ENCODE results near the gene WDR55. TPM values are rescaled to one million over a fixed set of nuclear protein-coding genes. Genes with fewer than 3 reads are reported as not detected.
"Not testable (repeated sequence)": the region's sequence is repeated elsewhere in the genome, so short reads cannot be mapped to it uniquely, and the experiment has no call there.

The WDR55 gene
- total RNA-seq, 3 donors from 2014 or later = 20.0 to 25.6 (median 25.3) TPM

GRCh38 chr5:140634103-140634502 is 30.6 kb upstream of the WDR55 start:
- peak overlapping the region in 1 of 2 donors; percentile 84 for H3K27ac ChIP-seq

GRCh38 chr5:140635291-140636257 is 29.1 kb upstream of the WDR55 start:
- Histone ChIP-seq H3K36me3 (no peaks in the 10 kb centered on the region), H3K9me3 (no peaks in the 10 kb centered on the region), H3K4me1 (peaks cover 0 to 6% of the 10 kb centered on the region in 2 donors), H3K27ac (no peak overlapping the region), H3K27me3 (no peaks in the 10 kb centered on the region), H3K4me3 (no peak overlapping the region)
- TF ChIP-seq POLR2AphosphoS5 (IDR thresholded peaks at IDR 0.05) (no peak), CTCF (IDR thresholded peaks at IDR 0.05) (no peak), POLR2A (IDR thresholded peaks at IDR 0.05) (no peak)
- no peak for DNase-seq (ENCODE audit: low spot score in 2 of 2)
- intact Hi-C loops (cut with DNase I; ENCODE audit: low total_unique reads) = loop anchor here (5.0 kb wide), 1 partner anchor 78 kb away; the partner anchor contains the start of gene SRA1

More at GRCh38 chr5:140634103-140634502, 30.6 kb upstream of the WDR55 start:
- intact Hi-C loops (cut with DNase I; ENCODE audit: low total_unique reads) = no loop called here
- no peaks in the 10 kb centered on the region for H3K27me3 ChIP-seq
- H3K4me3 ChIP-seq = no peak overlapping the region
- H3K36me3 ChIP-seq = no peaks in the 10 kb centered on the region
- no peak for DNase-seq (ENCODE audit: low spot score in 2 of 2)
- TF ChIP-seq CTCF (IDR thresholded peaks at IDR 0.05) = no peak
- H3K4me1 ChIP-seq = peaks cover 0 to 6% of the 10 kb centered on the region in 2 donors
- H3K9me3 ChIP-seq = no peaks in the 10 kb centered on the region

- DNase-seq (ENCODE audit: low spot score in 2 of 2) = no peak
- Histone ChIP-seq H3K27me3 (no peaks in the 10 kb centered on the region), H3K36me3 (no peaks in the 10 kb centered on the region), H3K9me3 (no peaks in the 10 kb centered on the region), H3K4me3 (no peak overlapping the region), H3K27ac (no peak overlapping the region), H3K4me1 (peaks cover 6 to 10% of the 10 kb centered on the region in 2 donors)
- TF ChIP-seq POLR2A (IDR thresholded peaks at IDR 0.05) (no peak), POLR2AphosphoS5 (IDR thresholded peaks at IDR 0.05) (no peak), CTCF (IDR thresholded peaks at IDR 0.05) (no peak)
- intact Hi-C loops (cut with DNase I; ENCODE audit: low total_unique reads) = loop anchor here (5.0 kb wide), 1 partner anchor 80 kb away; the partner anchor contains the start of gene SRA1
Measured at GRCh38 chr5:140637371-140638100, 27.2 kb upstream of the WDR55 start.

- Histone ChIP-seq H3K4me1 (peaks cover 0 to 16% of the 10 kb centered on the region in 2 donors), H3K4me3 (peak overlapping the region; percentile 74 to 86 (median 82)), H3K27ac (peak overlapping the region; percentile 89 to 95)
- H3K36me3 ChIP-seq; DNase-seq (ENCODE audit: low spot score in 2 of 2); H3K9me3 ChIP-seq; H3K27me3 ChIP-seq: not testable (repeated sequence)
- intact Hi-C loops (cut with DNase I; ENCODE audit: low total_unique reads) = loop anchor here (5.0 kb wide), 1 partner anchor 82 kb away; the partner anchor contains the start of gene SRA1
Measured at GRCh38 chr5:140638898-140639147, 25.9 kb upstream of the WDR55 start.

- DNase-seq (ENCODE audit: low spot score in 2 of 2) = peak; percentile 95 to 98
- H3K4me3 ChIP-seq = peak within 1 kb of the TSS; percentile 74 to 86 (median 82)
- peaks cover 0 to 16% of the 10 kb centered on the region in 2 donors for H3K4me1 ChIP-seq
- no peaks in the 10 kb centered on the region for H3K9me3 ChIP-seq
- H3K36me3 ChIP-seq = no peaks in the 10 kb centered on the region
- no peaks in the 10 kb centered on the region for H3K27me3 ChIP-seq
- intact Hi-C loops (cut with DNase I; ENCODE audit: low total_unique reads) = loop anchor here (5.0 kb wide), 1 partner anchor 82 kb away; the partner anchor contains the start of gene SRA1
- TF ChIP-seq POLR2AphosphoS5 (IDR thresholded peaks at IDR 0.05) (peak; percentile 70 to 84 (median 78)), POLR2A (IDR thresholded peaks at IDR 0.05) (peak; percentile 50), CTCF (IDR thresholded peaks at IDR 0.05) (peak in 2 of 3 donors; percentile 57 to 58)
- H3K27ac ChIP-seq = peak within 1 kb of the TSS; percentile 89 to 95
Measured at GRCh38 chr5:140639148-140639981, 25.3 kb upstream of the WDR55 start, which contains the start of gene TMCO6. TSS of gene TMCO6 (plus strand) at chr5:140639451. CDS start at chr5:140639528, 77 bp downstream.
